SK-N-DZ (cell line): Measurements from ENCODE around the gene CAPZA1.

Source experiments
- DNase-seq: peaks from one replicate; pipeline ENCODE4 v3.0.0-alpha.2; 2015; ENCODE audit warnings: low spot score

Gene CAPZA1

GRCh38 chr1:112700290-112701226, 80.9 kb downstream of the CAPZA1 start:
- peak; percentile 73 for DNase-seq

GRCh38 chr1:112701227-112702066, 81.8 kb downstream of the CAPZA1 start:
- no peak for DNase-seq

DNA sequence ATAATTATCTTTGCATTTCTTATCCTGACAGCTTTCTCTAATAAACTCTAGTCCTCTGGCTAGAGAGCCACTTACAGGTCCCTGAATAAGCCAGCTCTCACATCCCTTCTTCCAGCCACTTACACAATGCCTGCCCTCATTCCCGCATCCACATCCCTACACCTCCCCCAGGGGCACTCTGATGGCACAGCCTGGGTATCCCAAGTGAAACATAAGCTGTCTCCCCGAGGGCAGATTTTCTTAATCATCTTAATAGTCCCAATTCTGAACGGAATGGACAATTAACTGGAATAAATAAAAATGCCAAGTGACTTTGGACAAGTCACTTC, 82.4 kb downstream of the CAPZA1 start:
- DNase-seq, result no peak

DNA sequence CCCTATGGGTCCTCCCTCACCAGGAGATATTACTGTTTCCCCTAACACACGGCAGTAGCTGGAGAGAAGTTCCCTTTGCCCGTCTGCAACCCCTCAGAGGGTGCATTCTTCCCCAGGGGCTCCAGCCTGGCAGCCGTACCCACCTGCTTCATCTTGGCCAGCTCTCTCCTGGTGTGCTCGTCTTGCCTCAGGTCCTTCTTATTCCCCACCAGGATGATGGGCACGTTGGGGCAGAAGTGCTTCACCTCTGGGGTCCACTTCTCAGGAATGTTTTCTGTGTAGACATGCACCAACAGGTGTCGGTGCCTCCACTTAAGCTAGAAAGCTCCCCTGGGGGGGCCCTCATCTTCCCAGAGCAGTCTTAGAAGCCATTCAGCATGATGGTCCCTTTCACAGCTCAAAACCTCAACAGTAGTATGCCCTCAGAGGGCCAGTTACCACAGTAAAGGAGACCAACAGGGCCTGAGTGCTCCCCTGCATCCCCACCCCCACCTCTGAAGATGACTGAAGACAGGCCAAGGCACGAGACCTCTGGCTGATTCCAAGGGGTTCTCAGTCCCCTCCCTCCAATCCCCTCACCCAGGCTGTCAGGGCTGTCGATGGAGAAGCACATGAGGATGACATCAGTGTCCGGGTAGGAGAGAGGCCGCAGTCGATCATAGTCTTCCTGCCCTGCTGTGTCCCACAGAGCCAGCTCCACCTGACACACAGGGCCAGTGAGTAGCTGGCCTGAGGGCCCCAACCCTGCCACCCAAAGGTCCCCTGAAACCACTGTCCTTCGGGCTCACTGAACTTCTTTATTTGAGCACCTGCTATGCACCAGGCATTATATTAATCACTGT, 83.0 kb downstream of the CAPZA1 start:
- no peak for DNase-seq

GRCh38 chr1:112703706-112704105, 84.1 kb downstream of the CAPZA1 start:
- no peak for DNase-seq

DNA sequence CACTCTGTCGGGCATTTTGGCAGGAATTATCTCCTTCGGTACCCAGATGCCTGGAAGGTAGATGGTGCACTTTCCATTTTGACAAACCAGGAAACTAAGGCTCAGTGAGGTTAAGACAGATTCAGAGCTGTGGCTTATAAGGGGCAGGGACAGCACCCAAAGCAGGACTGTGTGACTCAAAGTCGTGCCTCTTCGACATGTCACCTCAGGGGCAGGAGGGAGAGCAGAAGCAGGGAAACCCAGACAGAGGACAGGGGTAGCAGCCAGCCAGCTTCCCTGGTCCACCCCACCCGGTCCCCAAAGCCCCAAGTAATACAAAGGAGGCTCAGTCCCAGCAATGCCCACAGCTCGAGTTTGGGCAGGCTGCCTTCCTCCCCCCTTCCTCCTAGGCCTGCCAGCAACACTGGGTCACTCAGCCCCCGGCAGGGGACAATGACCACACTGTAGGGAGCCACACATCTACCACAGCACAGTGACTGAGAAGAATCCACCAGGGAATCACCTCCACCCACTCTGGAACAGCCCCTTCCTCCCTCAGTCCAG, 84.8 kb downstream of the CAPZA1 start:
- no peak for DNase-seq

DNA sequence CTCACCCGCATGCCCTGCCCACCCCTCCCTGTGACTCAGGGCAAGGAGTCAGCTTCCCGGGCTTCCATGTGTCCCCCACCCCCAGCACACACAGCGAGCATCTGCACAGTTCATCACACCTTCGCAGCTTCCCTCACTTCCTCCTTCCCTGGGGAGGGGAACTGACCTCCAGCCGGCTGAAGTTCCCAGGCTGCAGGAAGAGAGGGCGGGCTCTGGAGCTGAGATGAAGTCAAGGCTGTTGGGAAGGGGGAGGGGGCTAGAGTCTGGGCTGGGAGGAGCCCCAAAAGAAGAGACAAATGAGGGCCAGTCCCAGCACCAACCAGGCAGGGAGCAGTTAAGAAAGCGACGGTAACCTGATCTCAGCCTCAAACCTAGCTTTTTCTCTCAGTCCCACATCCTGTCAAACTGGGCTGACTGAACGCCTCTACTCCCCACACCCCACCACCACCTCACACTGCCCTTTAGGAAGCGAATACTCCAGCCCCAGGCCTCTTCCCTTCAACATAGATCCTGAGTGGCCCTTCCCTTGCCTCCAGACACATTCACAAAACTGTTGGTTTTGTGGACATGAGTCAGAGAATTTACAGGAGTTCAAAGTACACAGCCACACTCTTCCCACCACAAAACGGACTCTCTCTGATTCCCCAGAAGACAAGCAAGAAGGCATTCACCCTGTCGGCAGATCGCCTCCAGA, 85.4 kb downstream of the CAPZA1 start:
- peak; percentile 89 for DNase-seq

DNA sequence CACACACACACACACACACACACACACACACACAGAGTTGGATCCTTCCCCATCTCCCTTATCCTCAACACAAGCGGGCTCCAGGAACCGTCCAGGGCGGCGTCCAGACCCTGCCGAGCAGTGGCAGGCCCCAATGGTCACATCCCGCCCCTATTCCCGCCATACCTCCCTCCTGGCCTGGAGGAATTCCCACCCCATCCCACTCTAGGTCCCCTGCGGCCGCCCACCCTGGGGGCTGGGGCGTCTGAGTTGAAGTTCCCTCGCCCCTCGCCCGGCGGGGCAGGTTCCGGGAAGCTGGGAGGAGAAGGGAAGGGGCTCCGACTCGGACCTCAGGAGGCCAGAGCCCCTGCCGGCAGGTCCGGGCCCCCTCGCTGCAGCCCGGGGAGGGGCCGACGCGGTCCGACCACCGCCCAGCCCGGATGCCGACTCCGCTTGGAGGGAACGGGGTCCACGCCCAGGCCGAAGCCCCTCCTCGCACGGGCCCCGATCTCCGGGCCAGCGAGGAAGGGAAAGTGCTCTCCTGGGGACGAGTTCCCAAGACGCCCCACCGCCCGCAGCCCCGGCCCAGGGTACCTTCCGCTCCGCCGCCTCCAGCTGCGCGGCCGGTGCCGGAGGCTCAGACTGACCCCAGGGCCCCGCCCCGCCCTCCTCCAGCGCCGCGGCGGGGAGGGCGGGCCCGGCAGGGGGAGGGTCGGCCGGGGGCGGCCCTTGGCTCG, 87.0 kb downstream of the CAPZA1 start, which contains the start of gene RHOC:
Gene RHOC (minus strand): TSS at position 623 of the 716 bp plus-strand sequence. CDS start 3,328 bp downstream, outside the sequence.
- no peak for DNase-seq

DNA sequence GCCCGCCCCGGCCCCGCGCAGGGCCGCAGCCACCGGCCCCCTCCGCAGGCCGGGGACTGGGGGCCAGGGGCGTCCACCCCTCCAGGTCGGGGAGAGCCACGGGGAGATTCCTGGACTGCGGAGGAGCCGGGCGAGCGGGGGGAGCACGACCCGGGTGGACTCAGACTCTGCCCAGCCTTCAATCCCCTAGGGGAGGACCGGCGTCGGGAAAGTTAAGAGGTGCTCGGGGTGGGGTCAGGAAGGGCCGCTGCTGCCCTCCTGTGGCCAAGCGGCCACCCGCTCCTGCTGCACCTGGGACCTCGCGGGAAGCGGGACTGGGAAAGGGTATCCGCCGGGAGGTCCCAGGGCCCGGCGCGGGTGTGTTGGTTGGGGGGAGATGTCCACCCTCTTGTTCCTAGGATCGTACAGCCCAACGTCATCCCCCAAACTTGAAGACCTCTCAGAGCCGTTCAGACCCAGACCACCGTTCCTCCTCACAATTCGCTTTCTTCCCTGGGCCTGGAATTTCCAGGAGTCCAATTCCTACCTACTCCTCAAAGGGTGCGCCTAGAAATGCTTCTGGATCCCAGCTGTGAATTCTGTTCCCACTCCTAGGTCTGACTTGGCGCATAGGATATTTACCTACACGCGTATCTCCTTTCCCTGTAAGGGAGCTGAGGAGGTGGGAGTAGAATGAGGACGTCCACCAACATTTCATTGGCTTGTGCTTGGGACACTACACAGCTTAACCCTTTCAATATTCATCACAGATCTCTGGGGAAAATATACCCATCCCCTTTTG, 87.8 kb downstream of the CAPZA1 start:
- DNase-seq, result peak; percentile 90

- DNase-seq, result no peak
Observed at GRCh38 chr1:112708002-112708448, 88.4 kb downstream of the CAPZA1 start.

DNA sequence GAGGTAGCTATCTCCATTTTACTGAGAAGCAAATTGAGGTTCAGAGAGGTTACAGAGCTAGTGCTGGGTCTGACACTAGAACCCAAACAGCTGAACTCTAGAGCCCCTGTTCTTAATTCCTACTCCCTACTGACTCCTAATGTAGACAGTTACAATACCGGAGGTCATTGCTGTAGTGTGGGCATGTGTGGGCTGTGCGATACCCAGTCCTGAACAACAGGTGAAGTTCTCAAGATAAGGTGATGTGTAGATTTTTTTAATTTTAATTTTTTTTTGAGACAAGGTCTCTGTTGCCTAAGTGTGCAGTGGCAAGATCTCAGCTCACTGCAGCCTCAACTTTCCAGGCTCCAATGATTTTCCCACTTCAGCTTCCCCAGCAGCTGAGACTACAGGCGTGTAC, 88.9 kb downstream of the CAPZA1 start:
- DNase-seq, result no peak

GRCh38 chr1:112710159-112710558, 90.5 kb downstream of the CAPZA1 start:
- DNase-seq, result no peak

GRCh38 chr1:112710586-112710985, 91.0 kb downstream of the CAPZA1 start:
- no peak for DNase-seq

- DNase-seq, result no peak
Observed at GRCh38 chr1:112711041-112711440, 91.4 kb downstream of the CAPZA1 start.

DNA sequence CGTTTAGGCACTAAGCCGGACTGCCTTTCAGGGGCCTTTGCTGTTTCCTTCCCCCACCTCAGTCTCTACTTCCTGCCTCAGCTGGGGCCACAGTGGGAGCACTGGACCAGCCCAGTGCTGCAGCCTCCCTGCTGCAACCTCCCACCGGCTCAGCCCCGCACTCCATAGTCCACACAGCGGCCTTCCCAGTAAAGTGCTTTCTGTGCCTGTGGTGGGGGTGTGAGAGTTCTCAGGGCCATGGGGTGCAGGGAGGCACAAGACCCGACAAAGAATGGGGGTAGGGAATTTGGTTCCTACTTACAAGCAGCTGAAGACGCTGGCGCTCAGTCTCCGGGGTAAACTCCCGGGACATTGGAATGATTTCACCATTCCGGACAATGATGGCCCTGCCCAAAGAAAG, 92.0 kb downstream of the CAPZA1 start:
- no peak for DNase-seq

GRCh38 chr1:112712191-112712590, 92.6 kb downstream of the CAPZA1 start:
- no peak for DNase-seq

GRCh38 chr1:112712701-112713128, 93.1 kb downstream of the CAPZA1 start:
- no peak for DNase-seq

GRCh38 chr1:112713466-112714312, 94.1 kb downstream of the CAPZA1 start:
- DNase-seq, result no peak
